Brain pericyte (primary cell): ENCODE data around the gene TCEAL3.
"Not testable (repeated sequence)": the region's sequence is repeated elsewhere in the genome, so short reads cannot be mapped to it uniquely, and the experiment has no call there.

Source experiments
- DNase-seq: peaks from one replicate; pipeline ENCODE4 v3.0.0-alpha.2; 2012; ENCODE audit warnings: low read depth, low spot score

Gene TCEAL3

DNA sequence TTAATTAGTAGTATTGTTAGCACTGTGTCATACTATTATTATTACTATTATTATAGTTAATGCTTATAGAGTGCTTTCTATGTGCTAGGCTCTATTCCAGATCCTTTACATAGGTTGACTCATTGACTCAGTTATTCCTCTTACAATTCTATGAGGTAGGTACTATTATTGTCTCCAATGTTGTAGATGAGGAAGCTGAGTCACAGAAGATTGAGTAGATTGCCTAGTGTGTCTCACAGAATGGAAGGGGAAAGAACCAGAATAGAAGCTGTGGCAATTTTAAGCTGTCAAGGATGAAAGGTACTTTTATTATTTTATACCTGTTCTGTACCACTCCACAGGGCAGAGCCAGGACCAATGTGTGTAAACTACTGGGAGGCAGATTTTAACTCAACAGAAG is 19.1 kb downstream of the TCEAL3 start:
- DNase-seq = no peak

DNA sequence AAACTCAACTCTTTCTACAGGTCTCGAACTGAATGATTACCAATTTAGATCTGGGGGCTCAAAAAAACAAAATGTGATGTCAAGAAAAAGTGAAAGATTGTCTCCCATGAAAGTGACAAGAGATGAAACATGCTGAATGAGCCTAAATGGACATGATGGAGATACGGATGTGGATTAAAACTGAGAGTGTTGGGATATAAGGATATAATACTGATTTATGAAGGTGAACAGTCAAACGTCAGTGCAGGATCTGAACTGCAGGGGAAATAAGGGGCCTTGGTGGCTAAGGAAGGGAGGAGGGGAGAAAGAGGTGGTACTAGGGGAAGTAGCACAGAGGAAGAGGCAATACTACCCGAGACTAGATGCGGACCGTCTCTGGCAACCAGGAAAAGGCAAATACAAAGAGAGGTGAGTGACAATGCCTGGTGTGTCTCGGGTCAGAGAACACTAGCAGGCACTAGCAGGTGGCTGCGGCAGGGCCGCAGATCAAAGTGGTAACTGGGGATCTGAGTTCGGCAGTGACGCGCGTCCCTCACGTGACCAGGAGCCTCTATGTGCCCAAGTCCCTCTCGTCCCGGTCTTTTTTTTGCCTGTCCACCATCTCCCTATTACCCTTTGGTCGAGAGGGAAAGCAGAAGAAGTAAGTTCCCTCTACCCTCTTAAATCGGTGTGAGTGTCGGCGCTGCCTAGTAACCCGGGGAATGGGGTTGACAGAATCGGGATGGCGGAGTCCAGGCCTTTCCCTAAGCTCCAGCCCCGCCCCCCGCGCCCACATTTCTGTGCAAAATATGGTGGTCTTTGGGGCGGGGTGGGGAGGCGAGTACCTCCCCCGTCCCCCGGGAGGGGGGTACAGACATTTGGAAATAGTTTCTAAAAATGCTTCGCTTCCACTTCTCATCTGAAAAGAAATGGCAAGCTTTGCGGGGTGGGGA is 20.9 kb downstream of the TCEAL3 start, which contains the start of gene TCEAL1:
TSS of gene TCEAL1 (plus strand) at position 590 of the 932 bp plus-strand sequence. CDS start 942 bp downstream, outside the sequence.
- DNase-seq = no peak

DNA sequence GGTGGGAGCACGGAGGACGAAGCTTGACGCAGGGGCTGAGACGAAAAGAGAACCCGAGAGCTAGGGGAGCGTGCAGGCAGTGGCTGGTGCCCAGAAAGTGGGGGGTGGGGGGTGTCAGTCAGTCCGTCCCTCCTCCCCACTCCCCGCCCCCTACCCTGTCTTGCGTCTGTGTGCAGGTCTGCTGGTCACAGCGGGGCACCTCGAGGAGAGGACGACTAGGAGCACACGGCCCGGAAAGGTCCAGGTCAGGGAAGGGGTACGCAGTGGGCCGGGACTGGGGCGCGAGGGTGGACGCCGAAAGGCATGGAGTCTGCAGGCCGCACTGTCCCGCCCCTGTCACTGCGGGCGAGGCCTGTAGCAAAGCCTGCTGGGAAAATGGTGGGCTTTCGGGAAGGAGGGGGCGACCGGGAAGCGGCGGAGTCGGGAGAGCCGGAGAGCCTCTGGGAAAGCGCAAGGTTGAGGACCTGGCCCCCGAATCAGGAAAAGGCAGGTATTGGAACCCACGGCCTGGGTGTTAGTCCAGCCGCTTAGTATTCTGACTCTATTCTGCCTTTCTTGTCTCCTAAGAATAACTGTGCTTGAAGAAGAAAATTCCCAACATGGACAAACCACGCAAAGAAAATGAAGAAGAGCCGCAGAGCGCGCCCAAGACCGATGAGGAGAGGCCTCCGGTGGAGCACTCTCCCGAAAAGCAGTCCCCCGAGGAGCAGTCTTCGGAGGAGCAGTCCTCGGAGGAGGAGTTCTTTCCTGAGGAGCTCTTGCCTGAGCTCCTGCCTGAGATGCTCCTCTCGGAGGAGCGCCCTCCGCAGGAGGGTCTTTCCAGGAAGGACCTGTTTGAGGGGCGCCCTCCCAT is 21.8 kb downstream of the TCEAL3 start:
- DNase-seq = peak; percentile 30

DNA sequence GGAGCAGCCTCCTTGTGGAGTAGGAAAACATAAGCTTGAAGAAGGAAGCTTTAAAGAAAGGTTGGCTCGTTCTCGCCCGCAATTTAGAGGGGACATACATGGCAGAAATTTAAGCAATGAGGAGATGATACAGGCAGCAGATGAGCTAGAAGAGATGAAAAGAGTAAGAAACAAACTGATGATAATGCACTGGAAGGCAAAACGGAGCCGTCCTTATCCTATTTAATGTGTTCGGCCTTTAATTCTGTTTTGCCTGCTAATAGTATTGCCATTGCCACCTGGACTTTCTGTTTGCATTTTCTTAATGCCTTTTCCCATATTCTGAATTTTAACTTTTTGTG is 22.4 kb downstream of the TCEAL3 start:
- no peak for DNase-seq

DNA sequence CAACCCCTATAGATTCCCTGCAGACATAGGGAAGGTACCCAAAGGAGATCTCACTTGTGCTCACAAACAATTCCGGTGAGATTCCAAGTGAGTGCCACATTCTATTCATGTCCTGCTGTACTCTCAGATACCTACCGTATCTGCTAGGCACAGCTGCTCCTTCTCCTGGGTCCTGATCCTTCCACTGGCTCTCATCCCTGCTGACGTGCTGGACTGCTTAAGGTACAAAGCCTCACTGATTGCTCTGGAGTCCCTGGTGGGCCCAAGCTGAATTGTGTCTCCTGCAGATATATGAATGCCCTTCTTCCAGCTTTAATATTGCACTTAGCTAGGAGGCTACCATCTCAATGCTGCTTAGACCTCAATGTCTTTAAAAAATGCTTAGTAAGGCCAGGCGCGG is 23.4 kb downstream of the TCEAL3 start:
- no peak for DNase-seq

DNA sequence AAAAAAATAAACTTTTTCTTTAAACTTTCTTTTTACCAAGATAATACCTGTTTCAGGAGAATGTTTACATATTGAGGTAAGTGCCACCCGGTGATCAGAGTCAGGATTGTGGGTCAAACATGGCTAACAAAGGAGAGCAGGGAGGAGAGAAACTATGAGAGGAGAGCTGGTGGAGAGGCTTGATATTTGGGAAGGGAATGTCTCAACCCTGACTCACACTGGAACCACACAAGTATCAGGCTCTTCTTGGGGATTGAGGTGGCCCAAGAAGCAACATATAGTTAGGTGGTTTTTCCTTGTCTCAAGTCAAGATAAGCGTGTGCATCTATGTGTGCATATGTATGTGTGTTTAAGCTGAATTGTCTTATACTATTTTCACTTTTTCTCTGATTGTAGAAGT is 27.7 kb downstream of the TCEAL3 start:
- no peak for DNase-seq

DNA sequence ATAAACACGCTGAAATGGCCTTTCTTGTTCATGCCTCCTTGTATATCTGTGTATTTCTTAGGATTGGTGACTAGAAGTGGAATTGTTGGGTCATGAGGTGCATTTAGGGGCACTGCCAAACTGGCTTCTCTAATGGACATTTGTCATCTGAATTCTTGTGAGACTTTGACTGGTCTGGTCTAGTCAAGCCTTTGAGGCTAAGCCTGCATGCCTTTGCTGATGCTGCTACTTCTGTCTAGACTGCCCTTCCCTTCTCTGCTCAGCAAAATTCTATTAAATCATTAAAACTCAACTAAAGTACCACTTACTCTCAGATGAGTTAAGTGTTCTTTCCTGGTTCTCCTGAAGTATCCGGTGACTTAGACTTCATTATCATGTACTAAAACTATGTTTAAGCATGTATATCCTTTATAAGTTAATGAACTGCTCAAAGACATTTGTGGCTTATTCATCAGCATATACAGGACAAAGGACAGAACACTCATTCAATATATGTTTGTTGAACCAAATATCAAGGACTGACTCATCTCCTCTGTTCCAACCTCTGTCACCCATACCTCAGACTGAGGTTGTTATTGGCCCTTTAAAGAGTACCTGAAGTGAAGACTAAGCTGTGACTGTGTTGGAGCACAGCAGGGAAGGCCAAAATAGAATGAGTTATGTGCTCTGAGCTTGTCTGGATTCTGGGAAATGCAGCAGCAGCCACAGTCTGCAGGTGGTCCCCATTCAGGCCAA is 30.0 kb downstream of the TCEAL3 start:
- no peak for DNase-seq

DNA sequence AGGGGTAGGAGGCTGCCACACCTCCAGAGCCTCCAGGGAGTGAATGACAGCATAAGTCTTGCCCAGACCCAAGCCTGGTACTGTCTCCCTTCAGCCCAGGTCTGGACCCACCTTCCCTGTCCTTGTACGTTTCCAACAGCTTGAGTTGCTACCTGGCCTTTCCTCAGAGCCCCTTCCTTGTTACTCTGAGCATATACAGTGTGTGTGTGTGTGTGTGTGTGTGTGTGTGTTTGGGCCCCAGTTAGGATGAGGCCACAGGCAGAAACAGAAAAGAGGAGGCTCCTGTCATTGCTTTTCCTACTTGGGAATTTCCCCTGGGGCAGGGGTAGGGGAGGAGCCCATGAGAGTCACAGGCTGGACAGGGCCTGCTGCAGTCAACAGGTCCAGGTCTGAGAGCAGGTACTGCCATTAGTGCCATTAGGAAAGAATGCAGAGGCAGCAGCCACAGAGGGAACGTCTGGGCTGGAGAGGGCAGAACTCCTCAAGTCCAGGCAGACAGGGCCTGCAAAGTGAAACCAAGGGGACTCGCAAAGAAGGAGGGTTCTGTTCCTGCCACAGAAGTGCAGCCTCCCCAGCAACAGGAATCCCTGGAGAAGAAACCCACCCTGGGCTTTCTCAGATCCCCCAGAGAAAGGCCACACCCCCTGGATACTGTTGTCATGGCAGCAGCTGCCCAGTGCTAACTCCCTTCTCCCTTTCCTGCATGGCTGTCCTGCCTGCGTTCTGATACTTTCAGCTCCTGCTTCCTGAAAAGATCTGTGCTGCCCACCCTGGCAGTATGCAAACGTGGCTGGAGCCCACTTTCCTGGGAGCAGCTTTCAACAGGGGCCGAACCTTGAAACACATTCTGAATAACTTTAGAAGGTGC is 30.9 kb downstream of the TCEAL3 start:
- not testable (repeated sequence) for DNase-seq

DNA sequence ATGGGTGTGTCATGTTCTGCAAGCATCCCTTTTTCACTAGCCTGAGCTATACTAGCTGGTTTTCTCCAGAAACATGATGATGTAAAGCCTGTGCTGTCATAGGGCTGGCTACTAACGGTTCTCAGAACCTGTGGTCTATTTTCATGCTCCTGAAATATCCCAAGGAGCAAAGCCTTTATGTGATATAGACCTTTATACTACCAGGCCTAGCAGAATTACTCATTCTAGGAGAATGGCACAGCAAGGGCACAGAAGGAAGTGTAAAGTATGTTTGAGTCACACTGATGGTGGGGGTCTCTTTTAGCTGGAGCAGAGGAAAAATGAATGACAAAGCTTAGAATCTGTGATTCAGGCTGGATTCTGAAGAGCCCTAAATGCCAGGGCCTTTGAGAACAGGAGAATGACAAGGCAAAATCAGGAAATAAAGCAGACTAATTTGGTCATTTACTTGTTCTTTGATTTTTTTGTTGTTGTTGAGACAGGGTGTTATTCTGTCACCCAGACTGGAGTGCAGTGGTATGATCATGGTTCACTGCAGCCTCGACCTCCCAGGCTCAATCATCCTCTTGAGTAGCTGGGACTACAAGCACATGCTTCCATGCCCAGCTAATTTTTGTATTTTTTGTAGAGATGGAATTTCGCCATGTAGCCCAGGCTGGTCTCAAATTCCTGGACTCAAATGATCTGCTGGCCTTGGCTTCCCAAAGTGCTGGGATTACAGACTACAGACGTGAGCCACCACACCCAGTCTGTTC is 32.8 kb downstream of the TCEAL3 start:
- no peak for DNase-seq

DNA sequence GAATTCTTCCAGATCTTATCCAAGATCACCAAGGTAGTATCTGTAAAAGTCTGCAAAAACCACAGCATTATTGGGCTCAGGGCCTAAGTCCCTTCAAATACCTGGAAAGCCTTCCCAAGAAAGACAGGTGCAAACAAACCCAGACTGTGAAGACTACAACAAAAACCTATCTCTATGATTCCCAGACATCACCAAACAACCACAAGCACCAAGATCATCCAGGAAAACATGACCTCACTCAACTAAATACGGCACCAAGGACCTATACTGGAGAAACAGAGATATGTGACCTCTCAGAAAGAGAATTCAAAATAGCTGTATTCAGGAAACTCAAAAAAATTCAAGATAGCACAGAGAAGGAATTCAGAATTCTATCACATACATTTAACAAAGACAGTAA is 36.4 kb downstream of the TCEAL3 start:
- DNase-seq = no peak

DNA sequence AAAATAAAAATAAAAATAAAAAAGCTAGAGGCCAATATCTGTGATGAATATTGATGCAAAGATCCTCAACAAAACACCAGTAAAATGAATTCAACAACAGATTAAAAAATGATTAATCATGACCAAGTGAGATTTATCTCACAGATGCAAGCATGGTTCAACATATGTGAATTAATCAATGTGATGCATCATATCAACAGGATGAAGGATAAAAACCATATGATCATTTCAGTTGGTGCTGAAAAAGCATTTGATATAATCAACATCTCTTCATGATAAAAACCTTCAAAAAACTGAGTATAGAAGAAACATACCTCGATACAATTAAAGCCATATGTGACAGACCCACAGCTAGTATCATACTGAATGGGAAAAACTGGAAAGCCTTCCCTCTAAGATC is 39.9 kb downstream of the TCEAL3 start:
- DNase-seq = no peak

DNA sequence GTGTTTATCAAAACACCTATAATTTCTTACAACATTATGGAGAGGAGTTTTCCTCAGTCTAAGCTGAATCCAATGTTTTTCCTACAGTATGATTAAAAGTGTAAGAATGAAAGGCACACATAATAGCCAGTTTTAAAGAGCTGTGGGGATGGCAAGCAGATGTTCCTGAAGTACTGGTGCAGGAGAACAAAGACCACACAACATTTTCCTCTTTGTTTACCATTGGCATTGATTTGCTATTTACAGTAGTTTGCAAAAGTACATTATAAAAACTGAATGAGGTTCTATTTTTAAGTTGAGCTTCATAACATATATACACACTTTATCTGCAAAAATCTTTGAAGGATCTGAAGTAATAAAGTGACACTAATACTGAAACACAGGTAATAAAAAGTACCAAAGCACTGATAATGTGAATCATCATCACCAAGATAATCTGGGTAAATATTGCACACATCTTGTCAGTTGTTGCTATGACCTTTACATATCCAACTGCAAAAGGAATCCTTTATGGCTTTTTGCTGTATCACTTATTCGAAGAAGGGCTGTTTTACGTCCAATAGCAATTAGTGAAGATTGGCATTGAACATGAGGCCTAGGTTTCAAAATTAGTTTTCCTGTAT is 43.5 kb downstream of the TCEAL3 start:
- DNase-seq = no peak

DNA sequence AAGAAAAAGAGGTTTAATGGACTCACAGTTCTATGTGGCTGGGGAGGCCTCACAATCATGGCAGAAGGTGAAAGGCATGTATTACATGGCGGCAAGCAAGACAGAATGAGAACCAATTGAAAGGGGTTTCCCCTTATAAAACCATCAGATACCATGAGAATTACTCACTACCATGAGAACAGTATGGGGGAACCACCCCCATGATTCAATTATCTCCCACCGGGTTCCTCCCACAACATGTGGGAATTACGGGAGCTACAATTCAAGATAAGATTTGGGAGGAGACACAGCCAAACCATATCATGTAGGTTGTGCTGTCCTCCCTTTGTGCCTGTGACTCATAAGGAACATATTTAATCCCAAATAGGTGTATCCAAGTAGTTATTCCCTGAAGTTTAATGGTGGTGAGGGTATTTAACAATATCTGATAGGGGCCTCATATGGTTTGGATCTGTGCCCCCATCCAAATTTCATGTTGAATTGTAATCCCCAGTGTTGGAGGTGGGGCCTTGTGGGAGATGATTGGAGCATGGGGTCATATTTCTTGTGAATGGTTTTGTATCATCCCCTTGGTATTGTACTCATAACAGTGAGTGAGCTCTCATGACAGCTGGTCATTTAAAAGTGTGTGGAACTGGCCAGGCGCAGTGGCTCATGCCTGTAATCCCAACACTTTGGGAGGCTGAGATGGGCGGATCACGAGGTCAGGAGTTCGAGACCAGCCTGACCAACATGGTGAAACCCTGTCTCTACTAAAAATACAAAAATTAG is 47.7 kb downstream of the TCEAL3 start:
- not testable (repeated sequence) for DNase-seq

DNA sequence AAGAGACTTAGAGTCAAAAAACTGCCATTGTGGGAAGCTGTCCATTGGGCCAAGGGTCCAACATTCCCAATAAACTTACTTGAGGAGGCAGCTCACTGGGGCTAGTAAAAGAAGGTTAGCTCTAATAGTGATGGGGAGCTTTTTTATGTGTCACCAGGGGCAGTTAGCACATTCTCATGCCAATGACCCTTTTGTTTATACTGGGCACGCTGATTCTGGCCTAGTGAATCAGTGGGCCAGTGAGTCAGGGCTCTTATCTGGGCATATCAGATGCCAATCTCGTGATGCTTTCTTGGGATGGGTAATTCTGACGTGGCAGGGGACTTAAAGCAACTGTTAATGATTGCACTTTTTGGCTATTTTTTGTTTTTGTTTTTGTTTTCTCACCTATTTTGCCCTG is 48.9 kb downstream of the TCEAL3 start:
- DNase-seq = no peak

DNA sequence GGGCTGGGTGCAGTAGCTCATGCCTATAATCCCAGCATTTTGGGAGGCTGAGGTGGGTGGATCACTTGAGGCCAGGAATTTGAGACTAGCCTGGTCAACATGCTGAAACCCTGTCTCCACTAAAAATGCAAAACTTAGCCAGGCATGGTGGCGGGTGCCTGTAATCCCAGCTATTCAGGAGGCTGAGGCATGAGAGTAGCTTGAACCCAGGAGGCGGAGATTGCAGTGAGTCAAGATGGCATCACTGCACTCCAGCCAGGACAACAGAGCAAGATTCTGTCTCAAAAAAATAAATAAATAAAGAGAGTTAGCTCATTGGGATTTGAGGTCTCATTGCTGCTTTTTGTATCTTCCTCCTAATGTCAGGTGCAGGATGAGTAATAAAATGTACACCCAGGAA is 49.3 kb downstream of the TCEAL3 start:
- DNase-seq = not testable (repeated sequence)

DNA sequence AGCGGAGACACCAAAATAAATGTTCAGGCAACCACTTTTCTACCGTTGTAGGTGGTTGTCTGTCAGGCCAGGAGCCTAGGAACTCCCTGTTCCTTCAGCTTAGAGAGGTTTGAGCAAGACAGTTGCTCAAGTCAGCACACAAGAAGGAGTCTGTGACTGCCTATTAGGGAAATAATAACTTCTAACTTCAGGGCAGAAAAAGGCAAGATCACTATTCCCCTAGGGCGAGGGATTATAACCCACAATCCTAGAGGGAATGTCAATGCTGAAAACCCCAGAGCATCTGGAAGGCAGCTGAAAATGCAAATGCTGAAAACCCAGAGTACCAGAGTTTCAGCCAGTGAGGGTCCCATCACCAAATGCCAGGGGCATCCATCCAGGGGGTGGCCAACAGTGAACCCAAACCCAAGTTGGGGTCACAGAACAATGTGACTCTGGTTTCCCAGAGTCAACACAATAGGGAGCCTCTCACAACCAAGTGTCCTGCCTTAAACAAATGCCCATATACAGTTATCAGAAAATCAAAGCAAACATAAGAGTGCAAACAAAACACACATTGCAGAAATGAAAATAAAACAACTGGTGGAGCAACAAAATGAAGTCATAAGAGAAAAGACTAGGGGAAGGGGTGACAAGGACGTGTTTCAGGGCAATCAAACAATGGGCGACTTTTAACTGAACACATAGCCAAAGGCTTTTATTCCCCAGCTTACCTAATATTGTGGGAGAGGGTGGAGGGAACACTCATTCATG is 51.1 kb downstream of the TCEAL3 start:
- DNase-seq = no peak

DNA sequence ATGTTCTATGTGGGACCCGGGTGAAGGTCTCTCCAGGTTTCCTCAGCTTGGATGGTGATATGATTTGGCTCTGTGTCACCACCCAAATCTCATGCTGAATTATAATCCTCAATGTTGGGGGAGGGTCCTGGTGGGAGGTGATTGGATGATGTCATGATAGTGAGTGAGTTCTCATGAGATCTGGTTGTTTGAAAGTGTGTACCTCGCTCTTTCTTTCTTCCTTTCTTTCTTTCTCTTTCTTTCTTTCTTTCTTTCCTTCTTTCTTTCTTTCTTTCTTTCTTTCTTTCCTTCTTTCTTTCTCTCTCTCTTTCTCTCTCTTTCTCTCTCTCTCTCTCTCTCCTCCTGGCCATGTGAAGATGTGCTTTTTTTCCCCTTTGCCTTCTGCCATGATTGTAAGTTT is 51.7 kb downstream of the TCEAL3 start:
- not testable (repeated sequence) for DNase-seq
